ENCODE data around the gene CMTR2.

The CMTR2 gene

GRCh38 chr16:71264299-71264698 is 24.9 kb downstream of the CMTR2 start:
- DNase-seq = no peak

DNA sequence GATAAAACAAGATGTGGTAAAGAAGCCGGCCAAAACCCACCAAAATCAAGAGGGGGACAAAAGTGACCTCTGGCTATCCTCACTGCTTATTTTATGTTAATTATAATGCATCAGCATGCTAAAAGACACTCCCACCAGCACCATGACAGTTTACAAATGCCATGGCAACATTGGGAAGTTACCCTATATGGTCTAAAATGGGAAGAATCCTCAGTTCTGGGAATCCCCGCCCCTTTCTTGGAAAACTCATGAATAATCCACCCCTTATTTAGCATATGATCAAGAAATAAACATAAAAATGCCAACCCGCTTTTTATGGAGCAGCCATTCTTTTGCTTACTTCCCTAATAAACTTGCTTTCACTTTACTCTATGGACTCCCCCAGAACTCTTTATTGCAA is 25.6 kb downstream of the CMTR2 start:
- no peak for DNase-seq

DNA sequence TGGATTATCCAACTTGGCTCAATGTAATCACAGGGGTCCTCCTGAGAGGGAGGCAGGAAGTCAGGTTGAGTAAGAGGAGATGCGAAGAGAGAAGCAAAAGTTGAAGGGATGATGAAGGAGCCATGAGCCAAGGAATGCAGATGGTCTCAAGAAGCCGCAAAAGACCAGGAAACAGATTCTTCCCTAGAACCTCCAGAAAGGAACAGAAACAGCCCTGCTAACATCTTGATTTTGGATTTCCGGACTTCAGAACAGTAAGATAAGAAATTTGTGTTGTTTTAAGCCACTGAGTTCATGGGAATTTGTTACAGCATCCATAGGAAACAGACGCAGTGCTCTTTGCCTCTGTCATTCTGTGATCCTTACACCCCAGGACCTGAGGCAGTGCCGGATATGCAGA is 26.8 kb downstream of the CMTR2 start:
- no peak for DNase-seq

DNA sequence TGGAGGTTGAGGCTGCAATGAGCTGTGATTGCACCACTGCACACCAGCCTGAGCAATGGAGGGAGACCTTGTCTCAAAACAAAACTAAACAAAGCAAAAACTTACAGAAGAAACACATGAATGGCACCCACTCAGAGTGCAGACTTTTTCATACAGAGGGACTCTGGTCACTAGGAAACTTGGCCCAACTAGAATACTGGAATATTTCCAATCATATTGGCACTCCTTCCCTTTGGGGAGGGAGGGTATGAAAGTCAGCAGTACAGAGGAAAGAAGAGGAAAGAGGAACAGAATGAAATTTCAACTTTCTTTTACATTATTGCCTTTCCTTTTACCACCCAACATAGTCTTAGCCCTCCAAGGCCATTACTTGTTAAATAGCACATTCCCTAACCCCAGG is 28.2 kb downstream of the CMTR2 start:
- DNase-seq = no peak

- no peak for DNase-seq
Observed at GRCh38 chr16:71259086-71259485, 30.1 kb downstream of the CMTR2 start.

DNA sequence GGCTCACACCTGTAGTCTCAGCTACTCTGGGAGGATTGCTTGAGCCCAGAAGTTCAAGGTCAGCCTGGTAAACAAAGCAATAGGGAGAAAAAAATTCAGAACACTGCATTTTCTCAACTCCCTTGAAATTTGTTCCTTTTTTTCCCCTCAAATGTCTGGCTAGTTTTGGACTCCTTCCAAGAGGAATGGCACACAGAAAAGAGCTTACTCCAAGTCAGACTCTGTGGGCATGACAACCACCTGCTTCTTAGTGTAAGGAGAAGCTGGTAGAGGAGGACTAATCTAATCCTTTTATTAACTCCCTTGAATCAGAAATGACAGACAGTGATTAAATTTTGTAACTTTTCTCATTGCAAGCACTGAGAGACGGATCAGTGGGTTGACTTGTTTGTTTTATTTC is 30.8 kb downstream of the CMTR2 start:
- peak; percentile 11 for DNase-seq

DNA sequence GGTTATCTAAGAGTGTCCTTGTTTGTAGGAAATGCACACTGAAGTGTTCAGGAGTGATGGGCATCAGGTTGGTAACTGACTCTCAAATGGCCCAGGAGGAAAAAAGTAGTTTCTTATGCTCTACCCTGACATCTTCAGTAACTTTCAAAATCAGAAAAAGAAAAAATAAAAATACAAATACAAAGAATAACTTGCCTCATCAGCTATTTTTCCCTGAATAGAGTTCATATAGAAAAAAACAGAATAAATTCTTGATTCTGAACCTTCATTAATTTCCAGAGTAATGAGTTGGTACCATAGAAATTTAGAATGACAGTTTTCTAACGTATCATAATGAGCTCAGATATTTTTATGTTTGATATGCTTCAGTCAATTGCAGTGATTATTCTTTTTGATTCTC is 31.4 kb downstream of the CMTR2 start:
- DNase-seq = no peak

DNA sequence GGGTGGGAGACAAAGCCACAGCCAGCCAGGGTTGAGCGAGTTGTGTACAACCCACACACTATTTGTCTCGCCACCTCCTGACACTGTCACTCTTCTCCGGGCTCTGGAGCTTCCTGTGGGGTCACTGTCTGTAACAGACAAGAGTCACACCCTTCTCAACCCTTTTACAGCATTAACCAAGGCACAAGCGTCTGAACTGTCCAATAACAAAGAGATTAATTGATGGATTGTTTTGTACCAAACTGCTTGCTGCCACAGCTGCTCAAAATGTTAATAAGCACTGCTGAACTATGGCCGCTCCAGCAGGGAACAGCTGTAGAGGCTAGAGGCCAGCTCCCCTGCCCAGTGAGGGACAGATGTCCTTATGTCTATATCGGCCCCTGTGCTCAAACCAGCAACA is 33.5 kb downstream of the CMTR2 start:
- no peak for DNase-seq

DNA sequence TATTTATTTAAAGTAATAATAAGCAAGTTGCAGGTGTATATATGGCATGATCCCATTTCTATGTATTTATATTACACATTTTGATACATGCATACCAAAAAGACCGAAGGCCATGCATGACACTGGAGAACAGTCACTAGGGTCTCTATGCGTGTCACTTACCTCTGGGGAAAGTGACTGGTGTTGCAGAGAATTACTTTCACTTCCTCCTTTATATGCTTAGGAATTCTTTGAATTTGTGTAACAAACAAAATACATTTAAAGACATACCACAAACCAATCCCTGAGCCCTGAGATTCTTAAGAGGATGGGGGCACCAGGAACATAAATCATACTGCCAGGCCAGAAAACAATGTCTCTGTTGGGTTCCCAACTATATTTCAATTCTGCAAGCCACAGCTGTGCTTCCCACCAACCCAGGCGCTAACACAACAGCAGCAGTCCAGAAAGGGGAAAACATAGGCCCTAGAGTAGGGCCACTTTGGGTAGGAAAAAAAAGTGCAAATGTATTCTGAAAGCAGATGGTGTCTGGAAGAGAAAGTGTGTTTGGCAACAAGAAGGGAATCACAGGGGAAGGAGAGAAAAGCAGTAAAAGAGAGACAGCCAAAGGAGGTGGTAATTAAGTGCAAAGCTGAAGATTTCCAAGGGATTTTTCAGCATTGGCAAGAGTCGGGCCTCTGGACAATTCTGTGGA is 34.2 kb downstream of the CMTR2 start:
- DNase-seq = peak; percentile 31

GRCh38 chr16:71250461-71251235 is 38.6 kb downstream of the CMTR2 start:
- DNase-seq = no peak

DNA sequence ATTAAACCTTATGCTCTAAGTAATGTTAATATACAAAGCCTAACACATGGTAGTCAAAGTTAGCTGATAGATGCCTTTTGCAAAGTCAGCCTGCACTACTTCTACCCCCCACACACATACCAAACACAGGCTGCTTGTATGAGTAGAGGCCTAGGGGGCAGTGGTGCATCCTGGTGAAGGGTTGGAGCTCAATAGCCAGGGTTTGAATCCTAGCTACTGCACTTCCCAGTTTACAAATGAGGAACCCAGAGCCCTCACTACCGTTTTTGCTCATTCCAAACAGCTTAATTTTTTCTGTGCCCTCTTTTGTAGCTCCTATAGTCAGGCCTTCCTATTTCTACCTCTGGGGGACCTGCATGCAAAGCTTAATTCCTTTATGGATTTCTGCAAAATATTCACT is 39.8 kb downstream of the CMTR2 start:
- DNase-seq = no peak

DNA sequence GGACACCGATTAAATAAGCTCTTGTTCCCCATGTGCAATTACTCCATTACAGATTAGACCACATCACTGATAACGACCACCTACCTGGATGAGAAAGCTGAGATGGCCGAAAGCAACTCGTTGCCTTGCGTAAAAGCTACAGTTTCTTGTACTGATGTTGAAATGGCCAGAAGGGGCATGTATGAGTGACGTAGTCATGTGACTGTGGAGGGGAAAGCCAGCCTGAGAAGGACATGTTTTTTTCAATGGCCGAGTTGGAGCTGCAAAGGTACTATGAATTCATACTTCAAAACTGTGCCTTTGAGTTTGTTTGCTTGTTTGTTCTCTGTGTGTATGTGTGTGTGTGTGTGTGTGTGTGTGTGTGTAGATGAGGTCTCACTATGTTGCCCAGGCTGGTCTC is 41.7 kb downstream of the CMTR2 start:
- DNase-seq = no peak

DNA sequence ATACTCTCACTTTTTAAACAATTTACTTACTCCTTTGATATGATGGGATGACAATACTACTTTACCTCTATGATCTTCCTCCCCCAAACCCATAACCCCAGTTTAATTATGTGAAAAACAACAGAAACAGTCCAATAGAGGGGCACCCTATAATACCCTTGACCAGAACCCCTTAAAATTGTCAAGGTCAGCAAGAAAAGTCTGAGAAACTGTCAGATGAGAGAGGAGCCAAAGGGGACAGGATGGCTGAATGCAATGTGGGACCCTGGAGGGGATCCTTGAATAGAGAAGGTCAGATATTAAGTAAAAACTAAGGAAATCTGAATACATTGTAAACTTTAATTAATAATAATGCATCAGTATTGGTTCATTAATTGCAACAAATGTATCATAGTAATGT is 42.9 kb downstream of the CMTR2 start:
- DNase-seq = no peak

DNA sequence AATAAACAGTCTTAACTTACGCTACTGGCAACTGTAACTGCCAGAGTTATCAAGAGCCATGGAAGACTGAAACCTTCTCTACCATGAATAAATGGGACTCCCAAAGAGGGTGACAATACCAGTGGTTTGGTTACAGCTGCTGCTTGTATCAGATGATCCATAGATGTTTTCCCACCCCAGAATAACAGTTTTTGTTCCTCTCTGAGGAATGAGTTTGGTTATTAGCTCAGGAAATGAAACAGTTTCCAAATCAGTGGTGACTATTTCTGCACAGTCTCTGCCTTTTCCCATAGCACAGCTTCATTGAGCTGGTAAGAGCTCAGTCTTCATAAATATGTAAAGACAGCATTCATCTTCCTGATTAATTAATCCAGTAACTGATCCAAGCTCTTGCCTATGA is 44.7 kb downstream of the CMTR2 start:
- no peak for DNase-seq

GRCh38 chr16:71242601-71243000 is 46.6 kb downstream of the CMTR2 start:
- no peak for DNase-seq

- no peak for DNase-seq
Observed at GRCh38 chr16:71242036-71242435, 47.2 kb downstream of the CMTR2 start.

Measured in NCI-H2227 treated with DMSO at 0.1 percent for 48 hours (cell line).